Measurements from ENCODE around the gene RAB40B. TPM values are rescaled to one million over a fixed set of nuclear protein-coding genes. Genes with fewer than 3 reads are reported as not detected.

The RAB40B gene
- total RNA-seq, 1 donor from 2014 or later: 11.5 TPM

DNA sequence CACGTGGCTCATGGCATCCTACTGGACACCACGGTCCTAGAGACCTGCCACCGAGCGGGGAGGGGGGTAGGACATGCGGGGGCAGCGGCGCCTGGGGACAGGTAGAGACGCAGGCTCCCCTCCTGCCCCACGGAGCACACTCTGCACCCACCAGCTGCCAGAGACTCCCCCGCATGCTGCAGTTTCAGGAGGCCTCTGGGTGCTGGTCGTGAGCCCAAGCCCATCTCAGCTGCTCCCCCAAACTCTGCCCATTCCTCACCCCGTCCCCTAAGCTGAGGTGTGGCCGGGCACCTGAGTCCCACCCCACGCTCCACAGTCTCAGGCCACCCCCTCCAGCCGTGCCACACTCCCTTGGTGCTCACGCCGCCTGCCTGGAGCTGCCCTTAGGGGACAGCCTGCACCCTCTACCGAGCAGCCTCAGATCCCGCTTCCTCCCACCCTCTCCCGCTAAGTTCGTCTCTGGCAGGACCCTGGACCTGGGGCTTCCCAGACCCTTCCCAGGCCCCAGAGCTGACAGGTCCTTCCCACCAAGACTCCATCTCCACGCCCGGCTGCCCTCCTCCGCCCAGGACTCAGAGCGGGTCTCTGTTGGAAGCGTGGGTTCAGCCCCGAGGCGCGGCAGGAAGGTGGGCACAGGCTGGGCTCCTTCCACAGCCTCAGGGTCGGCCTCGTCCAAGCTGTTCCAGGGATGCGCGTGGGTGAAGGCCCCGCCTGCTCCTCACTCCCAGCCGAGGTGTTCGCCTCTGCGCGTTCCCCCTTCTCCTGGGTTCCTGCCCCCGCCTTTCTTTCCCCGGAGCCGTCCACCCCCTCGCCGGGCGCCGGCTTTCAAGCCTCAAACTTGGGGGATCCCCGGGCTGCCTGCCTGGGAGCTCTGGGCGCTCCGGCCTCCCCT is 1.3 kb downstream of the RAB40B start:
- H3K27ac ChIP-seq: no peak overlapping the region
- H3K4me3 ChIP-seq: peak overlapping the region; percentile 67
- no peaks in the 10 kb centered on the region for H3K27me3 ChIP-seq
- intact Hi-C loops (cut with DNase I): no loop called here
- TF ChIP-seq, protein P1, sequence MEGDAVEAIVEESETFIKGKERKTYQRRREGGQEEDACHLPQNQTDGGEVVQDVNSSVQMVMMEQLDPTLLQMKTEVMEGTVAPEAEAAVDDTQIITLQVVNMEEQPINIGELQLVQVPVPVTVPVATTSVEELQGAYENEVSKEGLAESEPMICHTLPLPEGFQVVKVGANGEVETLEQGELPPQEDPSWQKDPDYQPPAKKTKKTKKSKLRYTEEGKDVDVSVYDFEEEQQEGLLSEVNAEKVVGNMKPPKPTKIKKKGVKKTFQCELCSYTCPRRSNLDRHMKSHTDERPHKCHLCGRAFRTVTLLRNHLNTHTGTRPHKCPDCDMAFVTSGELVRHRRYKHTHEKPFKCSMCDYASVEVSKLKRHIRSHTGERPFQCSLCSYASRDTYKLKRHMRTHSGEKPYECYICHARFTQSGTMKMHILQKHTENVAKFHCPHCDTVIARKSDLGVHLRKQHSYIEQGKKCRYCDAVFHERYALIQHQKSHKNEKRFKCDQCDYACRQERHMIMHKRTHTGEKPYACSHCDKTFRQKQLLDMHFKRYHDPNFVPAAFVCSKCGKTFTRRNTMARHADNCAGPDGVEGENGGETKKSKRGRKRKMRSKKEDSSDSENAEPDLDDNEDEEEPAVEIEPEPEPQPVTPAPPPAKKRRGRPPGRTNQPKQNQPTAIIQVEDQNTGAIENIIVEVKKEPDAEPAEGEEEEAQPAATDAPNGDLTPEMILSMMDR (IDR thresholded peaks at IDR 0.05): no peak
- DNase-seq (no peak), ATAC-seq (no peak)
- H3K9me3 ChIP-seq: no peaks in the 10 kb centered on the region
- peaks cover 13% of the 10 kb centered on the region for H3K4me1 ChIP-seq
- no peaks in the 10 kb centered on the region for H3K36me3 ChIP-seq

GRCh38 chr17:82696259-82696658 is 2.2 kb downstream of the RAB40B start:
- TF ChIP-seq, protein P1 (IDR thresholded peaks at IDR 0.05): no peak
- intact Hi-C loops (cut with DNase I): no loop called here
- H3K4me3 ChIP-seq: no peak overlapping the region
- no peaks in the 10 kb centered on the region for H3K36me3 ChIP-seq
- peaks cover 13% of the 10 kb centered on the region for H3K4me1 ChIP-seq
- H3K9me3 ChIP-seq: no peaks in the 10 kb centered on the region
- ATAC-seq (no peak), DNase-seq (no peak)
- H3K27ac ChIP-seq: no peak overlapping the region
- no peaks in the 10 kb centered on the region for H3K27me3 ChIP-seq

GRCh38 chr17:82694647-82695046 is 3.9 kb downstream of the RAB40B start:
- DNase-seq (no peak), ATAC-seq (no peak)
- H3K36me3 ChIP-seq: no peaks in the 10 kb centered on the region
- intact Hi-C loops (cut with DNase I): no loop called here
- no peak overlapping the region for H3K27ac ChIP-seq
- no peaks in the 10 kb centered on the region for H3K9me3 ChIP-seq
- TF ChIP-seq, protein P1 (IDR thresholded peaks at IDR 0.05): no peak
- H3K4me1 ChIP-seq: peaks cover 13% of the 10 kb centered on the region
- H3K27me3 ChIP-seq: no peaks in the 10 kb centered on the region
- no peak overlapping the region for H3K4me3 ChIP-seq

DNA sequence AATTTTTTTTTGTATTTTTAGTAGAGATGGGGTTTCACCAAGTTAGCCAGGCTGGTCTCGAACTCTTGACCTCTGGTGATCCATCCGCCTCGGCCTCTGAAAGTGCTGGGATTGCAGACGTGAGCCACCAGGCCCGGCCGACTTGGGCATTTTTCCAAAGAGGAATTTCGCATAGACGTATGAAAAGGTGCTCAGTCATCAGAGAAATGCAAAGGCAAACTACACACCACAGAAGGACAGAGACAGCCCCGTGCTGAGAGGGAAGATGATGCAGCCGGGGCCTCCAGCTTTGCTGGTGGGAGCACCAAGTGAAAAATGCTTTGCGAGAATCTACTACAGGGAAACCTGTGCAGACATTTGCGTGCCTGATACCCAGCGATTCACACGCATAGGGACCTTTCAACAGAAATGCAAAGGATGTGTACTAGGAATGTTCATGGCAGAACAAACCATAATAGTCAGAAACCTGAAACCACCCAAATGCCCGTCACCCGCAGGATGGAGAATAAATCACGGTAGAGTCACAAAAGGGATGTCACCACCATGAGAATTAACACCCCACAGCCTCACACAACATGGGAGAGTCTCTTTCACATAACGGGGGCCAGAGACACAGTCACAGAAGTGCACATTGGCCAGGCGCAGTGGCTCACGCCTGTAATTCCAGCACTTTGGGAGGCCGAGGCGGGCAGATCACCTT is 5.2 kb downstream of the RAB40B start:
- TF ChIP-seq, protein P1 (IDR thresholded peaks at IDR 0.05): no peak
- intact Hi-C loops (cut with DNase I): no loop called here
- H3K4me1 ChIP-seq: peaks cover 9% of the 10 kb centered on the region
- ATAC-seq: no peak
- H3K27me3 ChIP-seq: no peaks in the 10 kb centered on the region
- H3K27ac ChIP-seq: no peak overlapping the region
- no peak for DNase-seq
- H3K9me3 ChIP-seq: no peaks in the 10 kb centered on the region
- H3K36me3 ChIP-seq: no peaks in the 10 kb centered on the region
- H3K4me3 ChIP-seq: no peak overlapping the region

DNA sequence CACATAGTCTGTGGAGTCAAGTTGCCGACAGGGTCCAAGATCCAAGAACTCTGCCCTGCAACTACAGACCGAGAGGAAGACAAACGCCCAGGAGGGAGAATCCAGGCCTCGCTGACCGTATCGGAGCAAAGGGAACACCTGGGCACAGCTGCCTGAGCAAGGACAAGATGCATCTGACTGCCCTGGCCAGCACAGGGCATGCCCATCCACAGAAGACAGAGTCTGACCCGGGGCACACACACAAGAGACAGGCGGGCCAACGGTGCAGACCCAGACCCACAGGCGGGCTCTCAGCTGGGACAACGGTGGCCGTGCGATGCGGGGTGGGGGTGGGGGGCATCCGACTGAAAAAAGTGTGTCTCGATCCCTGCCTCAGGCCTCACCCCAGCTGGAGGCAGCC is 6.2 kb downstream of the RAB40B start:
- TF ChIP-seq, protein P1 (IDR thresholded peaks at IDR 0.05): no peak
- intact Hi-C loops (cut with DNase I): no loop called here
- no peaks in the 10 kb centered on the region for H3K9me3 ChIP-seq
- H3K4me1 ChIP-seq: peaks cover 3% of the 10 kb centered on the region
- DNase-seq (no peak), ATAC-seq (no peak)
- no peaks in the 10 kb centered on the region for H3K27me3 ChIP-seq
- no peak overlapping the region for H3K27ac ChIP-seq
- H3K4me3 ChIP-seq: no peak overlapping the region
- H3K36me3 ChIP-seq: no peaks in the 10 kb centered on the region

Measured in upper lobe of right lung (tissue), 1 donor.